A549 treated with AZD2906 at 1 μM for 4 hours (cell line): ENCODE results near the gene PVALEF. TPM values are rescaled to one million over a fixed set of nuclear protein-coding genes. Genes with fewer than 3 reads are reported as not detected.

ENCODE experiments used
- total RNA-seq: library from RNA; stranded (reverse); fragments of 200-300 nt; extraction: Qiagen RNA extraction; gene quantifications from 5 replicates; pipeline ENCODE4 v1.2.3, GENCODE V29; 2022

Gene PVALEF
- total RNA-seq, result not detected in 5 replicates

GRCh38 chr17:81165246-81166032, at the start of gene PVALEF:
PVALEF (plus strand) TSS chr17:81165507; CDS start chr17:81181227, 15,720 bp downstream.

GRCh38 chr17:81166033-81166492, 756 bp downstream of the PVALEF start, which contains the start of gene AATK:
AATK (minus strand) TSS chr17:81166221; CDS start chr17:81165992, 229 bp downstream.

GRCh38 chr17:81222906-81223761, 57.8 kb downstream of the PVALEF start, which contains the start of gene CEP131:
CEP131 (minus strand) TSS chr17:81222965; CDS start chr17:81220056, 2,909 bp downstream.

Other genes starting within 250 kb of the PVALEF start
- gene CHMP6, start 173.7 kb upstream of the PVALEF start, total RNA-seq, result 32.3 to 38.7 TPM (median 36.4 TPM) in 5 replicates
- 123 to 150 TPM (median 144 TPM) in 5 replicates for gene BAIAP2, start 130.4 kb upstream of the PVALEF start, total RNA-seq
- gene AATK, start 714 bp downstream of the PVALEF start, total RNA-seq, result 0.40 to 0.85 TPM (median 0.55 TPM) in 5 replicates
- 6.5 to 9.7 TPM (median 8.0 TPM) in 5 replicates for gene CEP131, start 57.5 kb downstream of the PVALEF start, total RNA-seq
- gene TEPSIN, start 73.5 kb downstream of the PVALEF start, total RNA-seq, result 16.8 to 29.6 TPM (median 28.7 TPM) in 5 replicates
- gene NDUFAF8, start 73.8 kb downstream of the PVALEF start, total RNA-seq, result 82.9 to 251 TPM (median 214 TPM) in 5 replicates
- 50.9 to 75.9 TPM (median 72.2 TPM) in 5 replicates for gene SLC38A10, start 129.8 kb downstream of the PVALEF start, total RNA-seq
- 6.7 to 10.0 TPM (median 8.0 TPM) in 5 replicates for gene BAHCC1, start 229.9 kb downstream of the PVALEF start, total RNA-seq